ENCODE results near the gene MSL2. TPM values are rescaled to one million over a fixed set of nuclear protein-coding genes. Genes with fewer than 3 reads are reported as not detected.
"Not testable (repeated sequence)": the region's sequence is repeated elsewhere in the genome, so short reads cannot be mapped to it uniquely, and the experiment has no call there.

MSL2 gene
- total RNA-seq, 3 donors from 2014 or later, result 42.8 to 47.2 (median 46.8) TPM

- Mint-ChIP-seq H3K9me3 (no peaks in the 10 kb centered on the region), H3K36me3 (ENCODE audit: insufficient read depth) (peaks cover 5% of the 10 kb centered on the region), H3K4me1 (ENCODE audit: low read depth) (peaks cover 24% of the 10 kb centered on the region), H3K27me3 (ENCODE audit: low read depth) (no peaks in the 10 kb centered on the region), H3K4me3 (no peak overlapping the region)
- peak; percentile 81 to 84 for ATAC-seq
- DNase-seq, result no peak
Observed at GRCh38 chr3:136142592-136142991, 53.5 kb downstream of the MSL2 start.

GRCh38 chr3:136141891-136142290 lies 54.2 kb downstream of the MSL2 start:
- Mint-ChIP-seq H3K9me3 (no peaks in the 10 kb centered on the region), H3K27me3 (ENCODE audit: low read depth) (no peaks in the 10 kb centered on the region), H3K36me3 (ENCODE audit: insufficient read depth) (peaks cover 4% of the 10 kb centered on the region), H3K4me3 (no peak overlapping the region), H3K4me1 (ENCODE audit: low read depth) (peaks cover 22% of the 10 kb centered on the region)
- DNase-seq (no peak), ATAC-seq (no peak)

DNA sequence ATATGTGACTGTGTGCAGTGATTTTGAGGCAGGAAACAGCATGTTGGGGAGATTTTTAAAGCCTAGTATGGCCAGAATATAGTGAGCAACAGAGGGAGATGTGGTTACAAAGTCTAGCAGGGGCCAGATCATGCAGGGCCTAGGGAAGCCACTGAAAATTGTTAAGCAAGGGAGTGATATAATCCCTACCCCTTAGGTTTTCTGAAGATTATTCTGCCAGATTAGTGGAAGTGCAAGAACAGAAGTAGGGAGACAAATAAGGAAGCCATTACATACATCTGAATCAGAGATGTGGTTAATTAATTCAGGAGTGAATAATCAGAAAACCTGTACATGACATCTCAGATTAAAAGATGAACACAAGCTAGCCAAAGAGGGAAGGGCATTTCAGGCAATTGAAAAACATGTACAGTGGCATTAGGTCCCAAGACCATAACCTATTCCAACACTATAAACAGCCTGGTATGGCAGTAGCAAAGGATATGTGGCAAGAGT lies 54.8 kb downstream of the MSL2 start:
- H3K4me3 Mint-ChIP-seq, result no peak overlapping the region
- DNase-seq, result no peak

GRCh38 chr3:136136454-136136853 lies 59.7 kb downstream of the MSL2 start:
- ATAC-seq, result no peak
- no peaks in the 10 kb centered on the region for H3K9me3 Mint-ChIP-seq

More for the DNA sequence above, 54.8 kb downstream of the MSL2 start:
- Mint-ChIP-seq H3K36me3 (ENCODE audit: insufficient read depth) (peaks cover 4% of the 10 kb centered on the region), H3K4me1 (ENCODE audit: low read depth) (peaks cover 21% of the 10 kb centered on the region), H3K27me3 (ENCODE audit: low read depth) (no peaks in the 10 kb centered on the region), H3K9me3 (no peaks in the 10 kb centered on the region)
- no peak for ATAC-seq

DNA sequence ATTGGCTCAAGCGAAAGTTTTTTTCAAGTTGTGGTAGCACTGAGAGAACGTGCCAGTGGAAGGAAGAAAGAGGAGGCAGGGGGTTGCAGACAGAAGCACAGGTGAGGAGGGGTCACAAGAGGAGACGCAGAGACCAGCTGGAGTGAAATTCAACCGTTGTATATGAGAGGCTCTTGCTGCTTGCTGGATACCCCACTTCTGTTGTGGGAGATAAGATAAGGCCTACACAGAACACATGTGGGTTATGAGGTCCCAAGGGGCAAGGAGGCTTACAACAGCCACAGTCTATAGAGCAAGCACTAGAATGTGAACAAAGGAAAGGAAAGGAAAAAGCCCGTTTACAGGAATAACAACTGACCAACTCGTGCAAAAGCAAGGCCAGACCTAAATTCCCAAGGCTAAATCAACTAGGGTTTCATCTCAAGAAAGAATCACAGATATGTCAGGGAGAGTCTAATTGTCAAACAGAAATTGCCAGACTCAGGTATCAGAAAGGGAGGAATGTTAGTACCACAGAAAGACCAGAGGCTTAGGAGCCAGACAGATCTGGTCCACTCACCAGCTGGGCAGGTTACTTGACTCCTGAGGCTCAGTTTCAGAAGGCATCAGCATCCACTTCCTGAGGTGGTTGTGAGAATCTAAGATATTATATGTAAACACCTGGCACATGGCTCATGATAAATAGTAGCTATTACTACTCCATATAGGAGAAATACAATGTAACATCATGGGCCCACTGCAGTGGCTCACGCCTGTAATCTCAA lies 60.9 kb downstream of the MSL2 start:
- Mint-ChIP-seq H3K9me3 (no peaks in the 10 kb centered on the region), H3K4me3 (no peak overlapping the region), H3K4me1 (ENCODE audit: low read depth) (no peaks in the 10 kb centered on the region), H3K27me3 (ENCODE audit: low read depth) (no peaks in the 10 kb centered on the region), H3K36me3 (ENCODE audit: insufficient read depth) (no peaks in the 10 kb centered on the region)
- no peak for ATAC-seq
- no peak for DNase-seq

More at GRCh38 chr3:136136454-136136853, 59.7 kb downstream of the MSL2 start:
- DNase-seq, result no peak
- Mint-ChIP-seq H3K27me3 (ENCODE audit: low read depth) (no peaks in the 10 kb centered on the region), H3K36me3 (ENCODE audit: insufficient read depth) (no peaks in the 10 kb centered on the region), H3K4me1 (ENCODE audit: low read depth) (peaks cover 7% of the 10 kb centered on the region), H3K4me3 (no peak overlapping the region)

GRCh38 chr3:136134091-136134490 lies 62.0 kb downstream of the MSL2 start:
- no peaks in the 10 kb centered on the region for H3K36me3 Mint-ChIP-seq (ENCODE audit: insufficient read depth)
- no peaks in the 10 kb centered on the region for H3K9me3 Mint-ChIP-seq
- no peak overlapping the region for H3K4me3 Mint-ChIP-seq
- DNase-seq (no peak), ATAC-seq (no peak)
- no peaks in the 10 kb centered on the region for H3K4me1 Mint-ChIP-seq (ENCODE audit: low read depth)
- no peaks in the 10 kb centered on the region for H3K27me3 Mint-ChIP-seq (ENCODE audit: low read depth)

DNA sequence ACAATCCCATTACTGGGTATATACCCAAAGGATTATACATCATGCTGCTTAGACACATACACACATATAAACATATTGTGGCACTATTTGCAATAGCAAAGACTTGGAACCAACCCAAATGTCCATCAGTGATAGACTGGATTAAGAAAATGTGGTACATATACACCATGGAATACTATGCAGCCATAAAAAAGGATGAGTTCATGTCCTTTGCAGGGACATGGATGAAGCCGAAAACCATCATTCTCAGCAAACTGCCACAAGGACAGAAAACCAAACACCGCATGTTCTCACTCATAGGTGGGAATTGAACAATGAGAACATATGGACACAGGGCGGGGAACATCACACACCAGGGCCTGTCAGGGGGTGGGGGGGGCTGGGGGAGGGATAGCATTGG lies 64.5 kb downstream of the MSL2 start:
- peaks cover 12% of the 10 kb centered on the region for H3K9me3 Mint-ChIP-seq
- not testable (repeated sequence) for H3K4me3 Mint-ChIP-seq; ATAC-seq; DNase-seq; H3K36me3 Mint-ChIP-seq (ENCODE audit: insufficient read depth); H3K27me3 Mint-ChIP-seq (ENCODE audit: low read depth); H3K4me1 Mint-ChIP-seq (ENCODE audit: low read depth)

DNA sequence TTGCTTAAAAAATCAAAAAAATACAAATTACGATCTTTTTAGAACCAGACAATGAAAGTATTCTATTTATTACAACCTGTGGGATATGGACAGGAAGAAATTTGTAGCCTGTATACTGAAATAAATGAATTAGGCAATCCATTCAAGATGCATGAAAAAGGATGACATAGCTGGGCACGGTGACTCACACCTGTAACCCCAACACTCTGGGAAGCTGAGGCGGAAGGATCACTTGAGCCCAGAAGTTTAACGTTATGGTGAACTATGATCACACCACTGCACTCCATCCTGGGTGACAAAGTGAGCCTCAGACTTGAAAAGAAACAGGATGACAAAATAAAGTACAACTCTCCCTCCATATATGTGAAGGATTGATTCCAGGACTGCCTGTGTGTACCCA lies 74.1 kb downstream of the MSL2 start:
- H3K4me1 Mint-ChIP-seq (ENCODE audit: low read depth), result no peaks in the 10 kb centered on the region
- DNase-seq, result no peak
- peaks cover 3% of the 10 kb centered on the region for H3K9me3 Mint-ChIP-seq
- no peak overlapping the region for H3K4me3 Mint-ChIP-seq
- H3K27me3 Mint-ChIP-seq (ENCODE audit: low read depth), result no peaks in the 10 kb centered on the region
- no peak for ATAC-seq
- H3K36me3 Mint-ChIP-seq (ENCODE audit: insufficient read depth), result peaks cover 2% of the 10 kb centered on the region

GRCh38 chr3:136120373-136121348 lies 75.5 kb downstream of the MSL2 start:
- Mint-ChIP-seq H3K4me1 (ENCODE audit: low read depth) (no peaks in the 10 kb centered on the region), H3K27me3 (ENCODE audit: low read depth) (no peaks in the 10 kb centered on the region), H3K4me3 (no peak overlapping the region), H3K9me3 (peaks cover 6% of the 10 kb centered on the region), H3K36me3 (ENCODE audit: insufficient read depth) (peaks cover 6% of the 10 kb centered on the region)
- ATAC-seq, result no peak
- DNase-seq, result no peak

DNA sequence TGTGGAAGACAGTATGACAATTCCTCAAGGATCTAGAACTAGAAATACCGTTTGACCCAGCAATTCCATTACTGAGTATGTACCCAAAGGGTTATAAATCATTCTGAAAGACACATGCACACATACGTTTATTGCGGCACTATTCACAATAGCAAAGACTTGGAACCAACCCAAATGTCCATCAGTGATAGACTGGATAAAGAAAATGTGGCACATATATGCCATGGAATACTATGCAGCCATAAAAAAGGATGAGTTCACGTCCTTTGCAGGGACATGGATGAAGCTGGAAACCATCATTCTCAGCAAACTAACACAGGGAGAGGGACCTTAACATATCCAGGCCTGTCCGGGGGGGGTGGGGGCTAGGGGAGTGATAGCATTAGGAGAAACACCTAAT lies 76.4 kb downstream of the MSL2 start:
- DNase-seq; ATAC-seq; H3K4me1 Mint-ChIP-seq (ENCODE audit: low read depth); H3K9me3 Mint-ChIP-seq; H3K27me3 Mint-ChIP-seq (ENCODE audit: low read depth); H3K36me3 Mint-ChIP-seq (ENCODE audit: insufficient read depth); H3K4me3 Mint-ChIP-seq: not testable (repeated sequence)

GRCh38 chr3:136119332-136119731 lies 76.8 kb downstream of the MSL2 start:
- ATAC-seq; H3K4me1 Mint-ChIP-seq (ENCODE audit: low read depth); H3K4me3 Mint-ChIP-seq; H3K27me3 Mint-ChIP-seq (ENCODE audit: low read depth); DNase-seq; H3K36me3 Mint-ChIP-seq (ENCODE audit: insufficient read depth); H3K9me3 Mint-ChIP-seq: not testable (repeated sequence)

DNA sequence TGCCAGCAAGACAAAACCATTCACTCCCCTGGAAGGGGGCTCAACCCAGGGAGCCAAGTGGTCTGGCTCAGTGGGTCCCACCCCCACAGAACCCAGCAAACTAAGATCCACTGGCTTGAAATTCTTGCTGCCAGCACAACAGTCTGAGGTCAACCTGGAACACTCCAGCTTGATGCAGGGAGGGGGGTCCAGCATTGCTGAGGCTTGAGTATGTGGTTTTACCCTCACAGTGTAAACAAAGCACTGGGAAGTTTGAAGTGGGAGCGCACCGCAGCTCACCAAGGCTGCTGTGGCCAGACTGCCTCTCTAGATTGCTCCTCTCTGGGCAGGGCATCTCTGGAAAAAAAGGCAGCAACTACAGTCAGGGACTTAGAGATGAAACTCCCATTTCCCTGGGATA lies 81.7 kb downstream of the MSL2 start:
- ATAC-seq, result no peak
- DNase-seq, result no peak
- H3K4me3 Mint-ChIP-seq, result no peak overlapping the region
- peaks cover 5% of the 10 kb centered on the region for H3K4me1 Mint-ChIP-seq (ENCODE audit: low read depth)
- H3K27me3 Mint-ChIP-seq (ENCODE audit: low read depth), result no peaks in the 10 kb centered on the region
- H3K9me3 Mint-ChIP-seq, result peaks cover 6% of the 10 kb centered on the region
- peaks cover 12% of the 10 kb centered on the region for H3K36me3 Mint-ChIP-seq (ENCODE audit: insufficient read depth)

- no peak overlapping the region for H3K4me3 Mint-ChIP-seq
- H3K27me3 Mint-ChIP-seq (ENCODE audit: low read depth), result no peaks in the 10 kb centered on the region
- no peaks in the 10 kb centered on the region for H3K9me3 Mint-ChIP-seq
- DNase-seq (no peak), ATAC-seq (no peak)
- peaks cover 7% of the 10 kb centered on the region for H3K36me3 Mint-ChIP-seq (ENCODE audit: insufficient read depth)
- H3K4me1 Mint-ChIP-seq (ENCODE audit: low read depth), result peaks cover 8% of the 10 kb centered on the region
Observed at GRCh38 chr3:136110481-136110880, 85.7 kb downstream of the MSL2 start.

- H3K4me3 Mint-ChIP-seq, result no peak overlapping the region
- ATAC-seq (peak in 1 of 2 donors; percentile 50), DNase-seq (no peak)
- no peaks in the 10 kb centered on the region for H3K27me3 Mint-ChIP-seq (ENCODE audit: low read depth)
- H3K9me3 Mint-ChIP-seq, result no peaks in the 10 kb centered on the region
- peaks cover 9% of the 10 kb centered on the region for H3K36me3 Mint-ChIP-seq (ENCODE audit: insufficient read depth)
- peaks cover 8% of the 10 kb centered on the region for H3K4me1 Mint-ChIP-seq (ENCODE audit: low read depth)
Observed at GRCh38 chr3:136109499-136109898, 86.6 kb downstream of the MSL2 start.
